HEK293 (cell line): ENCODE measurements around the gene ANTXR1.
A peak's percentile ranks its signal among the peaks of the same experiment; 100 is the strongest.

Experiments used
- CTCF ChIA-PET: fragments of 350-600 bp; formaldehyde crosslinking; extraction: SDS; loops from one replicate; lab custom pipeline; 2021; ENCODE audit warnings: antibody characterized with exemption; lab: Yijun Ruan, JAX
- POLR2A ChIA-PET: fragments of 300-600 bp; formaldehyde crosslinking; extraction: SDS; loops from one replicate; lab custom pipeline; 2020; ENCODE audit warnings: antibody characterized with exemption, inconsistent platforms; lab: Yijun Ruan, JAX
- H3K27ac ChIP-seq: fragments of 200-500 bp; sonication (Bioruptor generic); 2 replicates; pipeline ENCODE4 v1.5.1; 2014; ENCODE audit warnings: low read depth, low read length, control low read depth, inconsistent platforms; ENCODE audit errors: extremely low read depth
- H3K36me3 ChIP-seq, 2 experiments: fragments of 200-500 bp in 1 of 2; sonication (Bioruptor generic) in 1 of 2; 1 replicate in 1 of 2; 2 replicates in 1 of 2; pipeline ENCODE4 v1.5.1; 2014 to 2017; ENCODE audit warnings: inconsistent platforms in 2 of 2, low read length in 2 of 2; ENCODE audit not compliant: control insufficient read depth in 2 of 2, insufficient read depth in 1 of 2
- H3K4me1 ChIP-seq: fragments of 200-500 bp; sonication (Bioruptor generic); 2 replicates; pipeline ENCODE4 v1.5.1; 2014; ENCODE audit warnings: mild to moderate bottlenecking, low read length, inconsistent platforms; ENCODE audit not compliant: control insufficient read depth, insufficient read depth
- H3K4me3 ChIP-seq: 2 replicates; pipeline ENCODE4 v1.5.1; 2011; ENCODE audit warnings: low read depth, mild to moderate bottlenecking, control low read depth, low read length, moderate library complexity
- H3K9me3 ChIP-seq: fragments of 200-500 bp; sonication (Bioruptor generic); 2 replicates; pipeline ENCODE4 v1.5.1; 2014; ENCODE audit warnings: low read depth, low read length, inconsistent platforms; ENCODE audit not compliant: control insufficient read depth, insufficient read depth
- ATF2 ChIP-seq: fragments of 450-650 bp; formaldehyde crosslinking; IDR thresholded peaks from 2 replicates; pipeline ENCODE4 v1.5.1; 2016; ENCODE audit warnings: missing biosample characterization, missing genetic modification characterization, low read depth
- CTCF ChIP-seq: fragments of 450-650 bp; formaldehyde crosslinking; IDR thresholded peaks from 2 replicates; pipeline ENCODE4 v1.5.1; 2016; ENCODE audit warnings: missing biosample characterization, missing genetic modification characterization
- EGR2 ChIP-seq: fragments of 450-650 bp; formaldehyde crosslinking; IDR thresholded peaks from 2 replicates; pipeline ENCODE4 v1.5.1; 2016; ENCODE audit warnings: low read depth, missing biosample characterization, missing genetic modification characterization
- FEZF1 ChIP-seq: fragments of 450-650 bp; formaldehyde crosslinking; IDR thresholded peaks from 2 replicates; pipeline ENCODE4 v1.5.1; 2016; ENCODE audit warnings: missing biosample characterization, missing genetic modification characterization
- OSR2 ChIP-seq: fragments of 450-650 bp; formaldehyde crosslinking; IDR thresholded peaks from 2 replicates; pipeline ENCODE4 v1.5.1; 2016; ENCODE audit warnings: missing biosample characterization, missing genetic modification characterization
- PRDM4 ChIP-seq: fragments of 450-650 bp; formaldehyde crosslinking; IDR thresholded peaks from 2 replicates; pipeline ENCODE4 v1.5.1; 2017; ENCODE audit warnings: missing biosample characterization, missing genetic modification characterization
- SP2 ChIP-seq: fragments of 450-650 bp; formaldehyde crosslinking; IDR thresholded peaks from 2 replicates; pipeline ENCODE4 v1.5.1; 2016; ENCODE audit warnings: missing biosample characterization, missing genetic modification characterization
- WT1 ChIP-seq: fragments of 450-650 bp; formaldehyde crosslinking; IDR thresholded peaks from 2 replicates; pipeline ENCODE4 v1.5.1; 2016; ENCODE audit warnings: missing biosample characterization, missing genetic modification characterization
- ZBTB10 ChIP-seq: fragments of 450-650 bp; formaldehyde crosslinking; IDR thresholded peaks from 2 replicates; pipeline ENCODE4 v1.5.1; 2016; ENCODE audit warnings: missing biosample characterization, missing genetic modification characterization
- ZBTB20 ChIP-seq: fragments of 450-650 bp; formaldehyde crosslinking; IDR thresholded peaks from 2 replicates; pipeline ENCODE4 v1.5.1; 2016; ENCODE audit warnings: missing biosample characterization, missing genetic modification characterization
- ZBTB21 ChIP-seq: fragments of 450-650 bp; formaldehyde crosslinking; IDR thresholded peaks from 2 replicates; pipeline ENCODE4 v1.5.1; 2017; ENCODE audit warnings: missing biosample characterization, missing genetic modification characterization
- ZBTB44 ChIP-seq: fragments of 450-650 bp; IDR thresholded peaks from 2 replicates; pipeline ENCODE4 v1.5.1; 2018; ENCODE audit warnings: missing biosample characterization, mild to moderate bottlenecking, missing genetic modification characterization
- ZBTB7A ChIP-seq: fragments of 450-650 bp; formaldehyde crosslinking; IDR thresholded peaks from 2 replicates; pipeline ENCODE4 v1.5.1; 2016; ENCODE audit warnings: low read depth, missing biosample characterization, missing genetic modification characterization
- ZFHX2 ChIP-seq: fragments of 450-650 bp; formaldehyde crosslinking; conservative IDR thresholded peaks from 2 replicates; pipeline ENCODE4 v1.5.1; 2016; ENCODE audit warnings: missing biosample characterization, missing genetic modification characterization
- ZNF510 ChIP-seq: fragments of 450-650 bp; formaldehyde crosslinking; IDR thresholded peaks from 2 replicates; pipeline ENCODE4 v1.5.1; 2018; ENCODE audit warnings: mild to moderate bottlenecking, missing genetic modification characterization, missing biosample characterization; ENCODE audit not compliant: insufficient replicate concordance
- ZNF660 ChIP-seq: fragments of 450-650 bp; IDR thresholded peaks from 2 replicates; pipeline ENCODE4 v1.5.1; 2018; ENCODE audit warnings: missing biosample characterization, mild to moderate bottlenecking, missing genetic modification characterization
- ZNF664 ChIP-seq: fragments of 450-650 bp; formaldehyde crosslinking; IDR thresholded peaks from 2 replicates; pipeline ENCODE4 v1.5.1; 2016; ENCODE audit warnings: missing biosample characterization, missing genetic modification characterization
- ZNF677 ChIP-seq: fragments of 450-650 bp; IDR thresholded peaks from 2 replicates; pipeline ENCODE4 v1.5.0; 2018; ENCODE audit warnings: missing biosample characterization, mild to moderate bottlenecking, missing genetic modification characterization, moderate library complexity
- ZNF707 ChIP-seq: fragments of 450-650 bp; formaldehyde crosslinking; IDR thresholded peaks from 2 replicates; pipeline ENCODE4 v1.5.1; 2016; ENCODE audit warnings: missing biosample characterization, missing genetic modification characterization

The ANTXR1 gene

GRCh38 chr2:69204654-69205053 lies 191.7 kb downstream of the ANTXR1 start:
- TF ChIP-seq EGR2 (tag by site-specific recombination) (peak; percentile 94), ZNF677 (tag by site-specific recombination) (no peak), ZNF660 (tag by site-specific recombination) (no peak), ATF2 (tag by site-specific recombination) (no peak), ZFHX2 (tag by site-specific recombination) (peak; percentile 71)
- ChIA-PET POLR2A (no interaction called here), CTCF (no interaction called here)
- no peaks in the 10 kb centered on the region for H3K9me3 ChIP-seq
- H3K4me3 ChIP-seq: no peak overlapping the region
- no peak overlapping the region for H3K27ac ChIP-seq
- no peaks in the 10 kb centered on the region for H3K36me3 ChIP-seq
- no peaks in the 10 kb centered on the region for H3K4me1 ChIP-seq

GRCh38 chr2:69205076-69205475 lies 192.1 kb downstream of the ANTXR1 start:
- CTCF ChIA-PET: no interaction called here
- H3K4me3 ChIP-seq: no peak overlapping the region
- H3K4me1 ChIP-seq: no peaks in the 10 kb centered on the region
- no peak for TF ChIP-seq ZNF510
- TF ChIP-seq ZNF664 (tag by site-specific recombination): no peak
- TF ChIP-seq ZBTB21 (tag by site-specific recombination): no peak
- no peak for TF ChIP-seq OSR2
- no peak for TF ChIP-seq ZNF707 (tag by site-specific recombination)
- no peaks in the 10 kb centered on the region for H3K36me3 ChIP-seq
- no peaks in the 10 kb centered on the region for H3K9me3 ChIP-seq
- H3K27ac ChIP-seq: no peak overlapping the region
- POLR2A ChIA-PET: no interaction called here

GRCh38 chr2:69205491-69205890 lies 192.5 kb downstream of the ANTXR1 start:
- no peak overlapping the region for H3K4me3 ChIP-seq
- ChIA-PET POLR2A (no interaction called here), CTCF (no interaction called here)
- H3K27ac ChIP-seq: no peak overlapping the region
- H3K9me3 ChIP-seq: no peaks in the 10 kb centered on the region
- H3K4me1 ChIP-seq: no peaks in the 10 kb centered on the region
- TF ChIP-seq FEZF1 (no peak), CTCF (tag by site-specific recombination) (no peak), ZBTB7A (tag by site-specific recombination) (no peak), SP2 (tag by site-specific recombination) (no peak), ZBTB20 (tag by site-specific recombination) (no peak)
- no peaks in the 10 kb centered on the region for H3K36me3 ChIP-seq

- CTCF ChIA-PET: interaction anchor here (0.6 to 1.4 kb wide), 3 partner anchors 194 to 235 kb away, joined by 3 to 8 read pairs (median 4); partner anchors contain the start of gene ANTXR1
- TF ChIP-seq PRDM4 (tag by site-specific recombination) (no peak), WT1 (tag by site-specific recombination) (no peak), ZBTB10 (tag by site-specific recombination) (no peak), ZBTB44 (tag by site-specific recombination) (no peak)
Observed at GRCh38 chr2:69208023-69208595, 195.1 kb downstream of the ANTXR1 start.

More at GRCh38 chr2:69208023-69208595, 195.1 kb downstream of the ANTXR1 start:
- no peak overlapping the region for H3K27ac ChIP-seq
- H3K36me3 ChIP-seq: no peaks in the 10 kb centered on the region
- POLR2A ChIA-PET: no interaction called here
- no peaks in the 10 kb centered on the region for H3K4me1 ChIP-seq
- no peak overlapping the region for H3K4me3 ChIP-seq
- H3K9me3 ChIP-seq: no peaks in the 10 kb centered on the region
